Renal pelvis (tissue), 4 donors: ENCODE results near the gene PFDN5. TPM values are rescaled to one million over a fixed set of nuclear protein-coding genes. Genes with fewer than 3 reads are reported as not detected.

Source experiments
- DNase-seq: peaks from one replicate; pipeline ENCODE4 v3.0.0-alpha.2; 2013
- polyA plus RNA-seq, 3 donors: library from polyadenylated mRNA; unstranded; fragments of 120-200 nt; gene quantifications; one replicate each; pipeline ENCODE4 v1.2.1, GENCODE V29; 2013; ENCODE audit not compliant: insufficient read length in 3 of 3

Gene PFDN5
- polyA plus RNA-seq, 3 donors, result 564 to 760 (median 671) TPM

- DNase-seq, result peak; percentile 84
Observed at GRCh38 chr12:53344824-53345485, 49.6 kb downstream of the PFDN5 start.

- peak; percentile 27 for DNase-seq
Observed at GRCh38 chr12:53345486-53346188, 50.3 kb downstream of the PFDN5 start.

DNA sequence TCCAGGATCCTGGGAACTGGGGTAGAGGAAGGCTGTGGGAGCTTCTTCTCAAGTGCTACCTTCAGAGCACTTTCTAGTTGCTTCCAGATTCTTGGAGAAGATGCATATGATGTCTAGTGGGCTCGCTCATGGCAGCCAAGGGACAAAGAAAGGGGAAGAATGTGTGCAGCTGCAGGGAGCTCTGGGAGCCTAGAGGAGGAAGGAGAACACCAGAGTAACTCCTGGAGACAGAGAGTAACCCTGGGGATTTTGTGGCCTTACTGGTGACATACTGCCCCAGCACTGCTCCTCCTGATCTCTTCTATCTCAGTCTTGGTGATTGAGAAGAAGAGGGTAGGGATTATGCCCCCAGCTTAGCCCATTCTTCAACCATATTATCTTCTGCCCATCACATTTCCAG, 51.1 kb downstream of the PFDN5 start:
- DNase-seq, result no peak

DNA sequence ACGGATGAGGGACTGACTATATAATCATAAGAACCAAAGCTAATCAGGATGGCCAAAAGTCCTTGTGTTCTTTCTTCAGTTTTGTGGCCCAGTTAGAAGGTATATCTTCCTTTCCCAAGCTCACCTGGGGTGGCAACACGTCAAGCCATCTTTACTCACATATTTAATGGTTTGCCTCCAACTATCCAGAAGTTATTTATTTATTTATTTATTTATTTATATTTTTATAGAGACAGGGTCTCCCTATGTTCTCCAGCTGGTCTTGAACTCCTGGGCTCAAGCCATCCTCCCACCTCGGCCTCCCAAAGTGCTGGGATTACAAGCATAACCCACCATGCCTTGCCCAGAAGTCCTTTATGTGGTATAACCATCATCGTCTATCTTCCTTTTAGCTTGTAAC, 52.6 kb downstream of the PFDN5 start:
- DNase-seq, result no peak

Other genes starting within 250 kb of the PFDN5 start
- 100 to 1,000 TPM; 102 to 132 (median 114) TPM for gene TNS2, start 245.5 kb upstream of the PFDN5 start, polyA plus RNA-seq
- 10 to 100 TPM; 17.4 to 19.8 (median 18.2) TPM for gene SPRYD3, start 216.2 kb upstream of the PFDN5 start, polyA plus RNA-seq
- 10 to 100 TPM; 10.4 to 17.6 (median 13.6) TPM for gene IGFBP6, start 197.9 kb upstream of the PFDN5 start, polyA plus RNA-seq
- gene SOAT2, start 192.1 kb upstream of the PFDN5 start, polyA plus RNA-seq, result 1 to 10 TPM; 2.4 to 3.0 (median 2.7) TPM
- 10 to 100 TPM; 67.8 to 81.5 (median 76.2) TPM for gene ZNF740, start 114.8 kb upstream of the PFDN5 start, polyA plus RNA-seq
- gene CSAD, start 114.6 kb upstream of the PFDN5 start, polyA plus RNA-seq, result 100 to 1,000 TPM in 2 of 3 donors, 10 to 100 TPM in 1; 36.9 to 113 (median 106) TPM
- gene ITGB7, start 88.3 kb upstream of the PFDN5 start, polyA plus RNA-seq, result 1 to 10 TPM; 1.7 to 1.9 (median 1.7) TPM
- 10 to 100 TPM; 32.0 to 38.1 (median 35.7) TPM for gene RARG, start 63.3 kb upstream of the PFDN5 start, polyA plus RNA-seq
- gene ESPL1, start 27.2 kb upstream of the PFDN5 start, polyA plus RNA-seq, result 10 to 100 TPM; 11.6 to 16.0 (median 14.3) TPM
- 10 to 100 TPM; 59.5 to 62.9 (median 62.2) TPM for gene MYG1, start 4.2 kb downstream of the PFDN5 start, polyA plus RNA-seq
- 10 to 100 TPM; 85.1 to 93.6 (median 86.9) TPM for gene AAAS, start 26.1 kb downstream of the PFDN5 start, polyA plus RNA-seq
- gene SP7, start 40.8 kb downstream of the PFDN5 start, polyA plus RNA-seq, result under 1 TPM in 2 of 3 donors, not detected in 1; 0.10 to 0.43 TPM
- 10 to 100 TPM; 69.3 to 90.7 (median 86.1) TPM for gene SP1, start 84.6 kb downstream of the PFDN5 start, polyA plus RNA-seq
- gene AMHR2, start 128.3 kb downstream of the PFDN5 start, polyA plus RNA-seq, result under 1 TPM; 0.24 to 0.48 (median 0.27) TPM
- 100 to 1,000 TPM; 172 to 193 (median 185) TPM for gene PRR13, start 146.2 kb downstream of the PFDN5 start, polyA plus RNA-seq
- 1,000 to 10,000 TPM; 1,070 to 1,171 (median 1,081) TPM for gene PCBP2, start 156.6 kb downstream of the PFDN5 start, polyA plus RNA-seq
- 10 to 100 TPM; 22.9 to 40.1 (median 36.9) TPM for gene MAP3K12, start 203.9 kb downstream of the PFDN5 start, polyA plus RNA-seq
- gene TARBP2, start 205.7 kb downstream of the PFDN5 start, polyA plus RNA-seq, result 10 to 100 TPM; 54.5 to 62.3 (median 58.0) TPM
- 1 to 10 TPM in 1 of 3 donors, under 1 TPM in 2; 0.70 to 1.1 (median 0.93) TPM for gene NPFF, start 211.9 kb downstream of the PFDN5 start, polyA plus RNA-seq